Activated gamma-delta T cell treated with anti-CD3 and anti-CD28 coated beads, Interleukin-2, amount 50 U/mL, for 16 hours (primary cell): ENCODE data around the gene DRD4.

Experiments used
- DNase-seq: peaks from one replicate; pipeline ENCODE4 v3.0.0-alpha.2; 2020; ENCODE audit warnings: low read depth

The DRD4 gene

DNA sequence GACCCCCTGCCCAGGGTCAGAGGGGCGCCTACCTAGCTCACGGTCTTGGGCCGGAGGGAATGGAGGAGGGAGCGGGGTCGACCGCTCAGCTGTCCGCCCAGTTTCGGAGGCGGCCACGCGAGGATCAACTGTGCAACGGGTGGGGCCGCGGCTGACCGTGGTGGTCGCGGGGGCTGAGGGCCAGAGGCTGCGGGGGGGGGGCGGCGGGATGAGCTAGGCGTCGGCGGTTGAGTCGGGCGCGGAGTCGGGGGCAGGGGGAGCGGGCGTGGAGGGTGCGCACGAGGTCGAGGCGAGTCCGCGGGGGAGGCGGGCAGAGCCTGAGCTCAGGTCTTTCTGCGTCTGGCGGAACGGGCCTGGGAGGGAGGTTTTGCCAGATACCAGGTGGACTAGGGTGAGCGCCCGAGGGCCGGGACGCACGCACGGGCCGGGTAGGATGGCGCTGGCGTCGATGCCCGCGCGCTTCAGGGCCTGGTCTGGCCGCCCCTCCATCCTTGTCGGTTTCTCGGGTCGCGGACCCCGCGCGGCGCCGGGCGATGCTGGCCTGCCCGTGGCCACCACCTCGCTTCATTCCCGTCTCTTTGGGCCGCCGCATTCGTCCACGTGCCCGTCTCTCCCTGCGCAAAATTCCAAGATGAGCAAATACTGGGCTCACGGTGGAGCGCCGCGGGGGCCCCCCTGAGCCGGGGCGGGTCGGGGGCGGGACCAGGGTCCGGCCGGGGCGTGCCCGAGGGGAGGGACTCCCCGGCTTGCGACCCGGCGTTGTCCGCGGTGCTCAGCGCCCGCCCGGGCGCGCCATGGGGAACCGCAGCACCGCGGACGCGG, at the start of gene DRD4:
DRD4 (plus strand) TSS at position 759 of the 822 bp plus-strand sequence; CDS start at position 795, 36 bp downstream.
- no peak for DNase-seq

DNA sequence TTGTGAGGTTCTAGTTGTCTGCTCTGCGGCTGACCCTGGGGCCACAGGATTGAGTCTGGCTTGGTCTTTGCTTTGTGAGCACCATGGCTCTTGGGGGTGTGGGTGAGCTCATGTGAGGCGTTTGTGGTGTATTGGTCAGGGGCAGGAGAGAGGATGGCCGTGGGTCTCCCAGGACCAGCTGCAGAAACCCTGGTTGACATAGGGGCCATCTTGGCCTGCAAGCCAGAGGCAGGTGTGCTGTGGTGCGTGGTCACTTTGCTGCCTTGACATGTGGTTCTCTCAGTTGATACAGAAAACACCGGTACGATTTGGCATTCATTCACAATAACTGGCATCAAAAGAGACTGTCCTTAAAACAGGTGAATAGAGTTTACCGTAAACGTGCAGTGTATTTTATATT, 49.5 kb upstream of the DRD4 start:
- no peak for DNase-seq

DNA sequence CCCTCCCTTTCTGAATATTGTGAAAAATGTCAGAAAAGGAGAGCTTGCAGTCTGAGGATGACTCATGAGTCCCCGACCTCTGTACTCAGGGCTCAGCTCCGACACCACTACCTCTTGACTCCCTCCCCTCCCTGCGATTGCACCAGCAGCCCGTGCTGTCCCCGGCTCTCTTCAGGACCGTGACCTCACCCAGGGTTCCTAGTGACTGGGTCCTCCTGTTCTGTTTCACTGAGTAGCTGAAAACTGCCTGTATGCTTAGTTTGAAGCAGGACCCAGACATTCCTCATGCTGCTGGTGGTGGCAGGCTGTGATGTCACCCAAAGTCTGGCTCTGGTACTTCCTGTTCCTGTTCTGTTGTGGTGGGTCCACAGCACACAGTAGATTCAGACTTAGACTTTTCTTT, 49.1 kb upstream of the DRD4 start:
- peak; percentile 42 for DNase-seq

DNA sequence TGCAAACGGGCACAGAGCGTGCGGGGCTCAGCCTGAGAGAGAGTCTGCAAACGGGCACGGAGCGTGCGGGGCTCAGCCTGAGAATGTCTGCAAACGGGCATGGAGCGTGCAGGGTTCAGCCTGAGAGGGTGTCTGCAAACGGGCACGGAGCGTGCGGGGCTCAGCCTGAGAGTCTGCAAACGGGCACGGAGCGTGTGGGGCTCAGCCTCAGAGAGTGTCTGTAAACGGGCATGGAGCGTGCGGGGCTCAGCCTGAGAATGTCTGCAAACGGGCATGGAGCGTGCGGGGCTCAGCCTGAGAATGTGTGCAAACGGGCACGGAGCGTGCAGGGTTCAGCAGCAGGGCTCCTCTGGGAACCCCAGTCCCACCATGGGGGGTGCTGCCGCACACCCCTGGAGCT, 47.3 kb upstream of the DRD4 start:
- no peak for DNase-seq

DNA sequence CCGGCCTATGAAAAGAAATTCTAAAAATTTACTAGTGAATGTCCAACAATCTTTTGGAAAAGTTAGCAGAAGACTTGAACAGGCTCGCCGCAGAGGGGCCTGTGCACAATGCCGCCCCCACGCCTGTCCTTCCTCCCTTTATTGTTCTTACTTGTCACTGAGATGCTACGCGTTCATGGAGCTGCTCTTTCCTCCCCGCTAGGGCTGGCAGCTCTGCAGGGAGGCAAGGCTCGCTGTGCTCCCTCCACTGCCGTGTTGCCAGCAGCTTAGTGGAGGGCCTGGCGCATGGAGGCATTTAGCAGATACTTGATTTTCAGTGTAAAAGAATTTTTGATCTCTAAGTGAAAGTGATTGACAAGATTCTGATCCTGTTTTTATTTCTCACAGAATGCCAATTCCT, 46.1 kb upstream of the DRD4 start:
- no peak for DNase-seq

DNA sequence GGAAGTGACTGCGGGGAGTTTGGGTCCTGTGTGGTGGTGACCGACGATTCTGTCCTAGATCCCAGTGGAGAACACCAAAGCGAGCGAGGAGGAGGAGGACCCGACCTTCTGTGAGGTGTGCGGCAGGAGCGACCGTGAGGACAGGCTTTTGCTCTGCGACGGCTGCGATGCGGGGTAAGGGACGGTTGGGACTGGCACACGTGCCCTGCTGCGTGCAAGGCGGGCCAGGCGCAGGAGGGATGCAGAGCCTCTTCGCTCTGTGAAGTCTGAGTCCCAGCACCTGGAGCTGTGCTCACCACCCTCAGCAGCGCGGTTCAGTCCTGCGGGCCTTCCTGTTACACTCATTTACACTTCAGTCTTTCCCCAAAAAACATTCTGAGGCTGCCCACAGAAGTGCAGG, 44.6 kb upstream of the DRD4 start:
- DNase-seq: no peak

DNA sequence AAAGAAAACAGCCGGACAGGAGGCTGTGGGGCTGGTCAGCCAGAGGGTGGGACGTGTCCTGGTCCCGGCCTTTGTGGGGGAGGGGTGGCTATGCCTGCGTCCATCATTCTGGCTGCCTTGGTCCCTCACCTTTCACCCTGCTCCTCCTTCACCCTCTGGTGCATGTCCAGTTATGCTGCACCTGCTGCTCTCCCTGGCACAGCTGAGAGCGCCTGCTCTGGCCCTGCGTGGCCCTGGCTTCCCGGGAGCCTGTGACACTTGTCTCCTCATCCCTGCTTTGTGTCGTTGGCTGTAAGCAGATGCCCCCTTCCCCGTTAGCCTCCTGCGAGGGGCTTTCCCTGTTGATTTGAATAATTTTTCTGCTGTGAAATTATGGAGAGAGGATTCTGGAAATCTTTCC, 44.2 kb upstream of the DRD4 start:
- no peak for DNase-seq

DNA sequence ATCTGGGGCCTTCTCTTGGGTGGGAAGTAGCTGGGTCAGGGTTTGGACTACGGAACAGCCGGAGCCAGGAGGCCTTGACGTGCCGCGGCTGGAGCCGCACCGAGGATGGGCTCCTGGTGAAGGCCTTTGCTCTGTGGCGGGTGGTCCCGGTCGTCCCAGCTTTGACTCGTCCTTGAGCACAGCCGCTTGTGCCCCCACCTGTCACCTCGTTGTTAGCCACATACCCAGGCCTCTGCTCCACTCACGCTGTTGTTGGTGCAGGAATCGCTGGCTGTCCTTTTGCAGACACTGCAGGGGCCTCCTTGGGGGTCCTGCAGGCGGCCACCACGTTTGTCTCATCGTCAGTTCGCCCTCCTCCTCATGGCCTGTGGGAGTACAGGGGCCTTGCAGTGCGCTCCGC, 43.7 kb upstream of the DRD4 start:
- DNase-seq: no peak

DNA sequence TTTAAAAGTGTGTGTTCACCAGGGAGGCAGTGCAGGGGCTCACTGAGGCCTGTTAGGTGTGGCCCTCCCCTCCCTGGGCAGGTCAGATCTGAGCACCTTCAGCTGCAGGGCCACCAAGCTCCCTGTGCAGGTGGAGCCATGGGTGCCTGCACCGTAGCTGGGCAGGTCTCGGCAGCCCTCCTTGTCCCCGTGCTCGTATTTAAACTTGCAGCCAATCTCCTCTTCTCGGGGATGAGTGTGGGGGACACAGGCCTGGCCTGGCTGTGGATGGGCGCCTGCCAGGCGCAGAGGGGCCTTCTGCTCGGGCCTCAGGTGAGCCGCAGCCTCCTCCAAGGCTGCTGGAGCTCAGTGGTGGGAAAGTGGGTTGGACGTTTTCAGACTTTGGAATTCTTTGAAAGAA, 41.7 kb upstream of the DRD4 start:
- no peak for DNase-seq

DNA sequence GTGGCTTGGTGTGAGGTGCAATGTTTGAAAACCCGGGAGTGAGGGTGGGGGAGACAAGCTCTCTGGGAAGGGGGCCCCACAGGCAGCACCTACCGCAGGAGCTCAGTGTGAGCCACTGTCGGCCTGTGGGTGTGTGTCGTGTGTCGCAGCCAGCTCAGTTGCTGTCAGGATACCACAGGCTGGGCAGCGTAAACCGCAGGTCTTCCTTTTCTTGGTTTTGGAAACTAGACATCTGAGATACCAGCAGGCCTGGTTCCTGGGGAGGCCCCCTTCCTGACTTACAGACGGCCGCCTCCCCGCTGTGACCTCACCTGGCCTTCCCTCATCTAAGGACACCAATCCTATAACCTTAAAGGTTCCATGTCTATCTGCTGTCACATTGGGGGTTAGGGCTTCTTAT, 40.7 kb upstream of the DRD4 start:
- DNase-seq: no peak

DNA sequence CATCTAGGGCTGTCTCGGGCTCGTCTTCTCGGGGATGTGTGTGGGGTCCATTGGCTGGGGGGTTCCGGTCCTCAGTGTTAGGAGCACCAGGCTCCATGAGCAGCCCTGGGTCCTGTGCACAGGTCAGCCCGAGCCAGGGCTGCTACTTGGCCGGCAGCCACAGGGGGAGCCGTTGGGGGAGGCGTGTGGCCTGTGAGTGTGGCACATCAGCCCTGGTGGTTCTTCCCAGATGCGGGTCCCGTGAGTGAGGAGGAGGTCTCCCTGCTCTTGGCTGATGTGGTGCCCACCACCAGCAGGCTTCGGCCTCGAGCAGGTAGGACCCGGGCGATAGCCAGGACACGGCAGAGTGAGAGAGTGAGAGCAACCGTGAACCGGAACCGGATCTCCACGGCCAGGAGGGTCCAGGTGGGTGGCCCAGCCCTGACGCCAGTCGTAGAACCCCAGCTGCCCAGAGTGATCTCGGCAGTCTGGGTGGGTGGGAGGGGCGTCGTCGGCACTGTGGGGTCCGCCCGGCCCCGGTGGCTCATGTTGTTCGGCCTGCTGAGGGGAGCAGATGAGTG, 39.8 kb upstream of the DRD4 start:
- no peak for DNase-seq

DNA sequence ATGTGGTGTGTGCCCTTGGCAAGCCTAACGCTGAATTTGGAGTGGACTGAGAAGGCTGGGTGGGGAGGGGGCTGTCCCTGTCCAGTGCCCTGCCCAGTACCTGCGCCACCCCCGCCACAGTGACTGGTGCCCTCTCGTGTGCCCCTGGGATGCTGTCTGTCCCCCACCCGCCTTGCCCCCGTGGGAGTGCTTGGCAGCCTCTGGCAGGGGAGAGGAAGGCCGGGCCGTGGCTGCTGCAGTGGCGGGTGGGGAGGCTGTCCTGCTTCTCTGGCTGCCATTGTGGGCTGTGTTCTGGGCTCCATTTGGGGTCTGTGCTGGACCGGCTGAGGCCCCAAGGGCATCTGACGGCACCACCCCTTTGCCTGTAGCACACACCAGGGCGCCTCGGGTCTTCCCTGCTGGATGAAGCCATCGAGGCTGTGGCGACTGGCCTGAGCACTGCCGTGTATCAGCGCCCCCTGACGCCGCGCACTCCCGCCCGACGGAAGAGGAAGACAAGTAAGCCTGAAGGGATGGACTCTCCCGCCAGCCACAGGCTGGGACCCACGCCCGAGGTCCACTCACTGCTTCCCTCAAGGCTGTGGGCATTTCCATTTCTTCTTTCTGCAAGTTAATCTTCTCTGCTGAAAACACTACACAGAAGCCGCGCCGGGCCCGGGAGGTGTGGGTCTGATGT, 38.9 kb upstream of the DRD4 start:
- DNase-seq: no peak

DNA sequence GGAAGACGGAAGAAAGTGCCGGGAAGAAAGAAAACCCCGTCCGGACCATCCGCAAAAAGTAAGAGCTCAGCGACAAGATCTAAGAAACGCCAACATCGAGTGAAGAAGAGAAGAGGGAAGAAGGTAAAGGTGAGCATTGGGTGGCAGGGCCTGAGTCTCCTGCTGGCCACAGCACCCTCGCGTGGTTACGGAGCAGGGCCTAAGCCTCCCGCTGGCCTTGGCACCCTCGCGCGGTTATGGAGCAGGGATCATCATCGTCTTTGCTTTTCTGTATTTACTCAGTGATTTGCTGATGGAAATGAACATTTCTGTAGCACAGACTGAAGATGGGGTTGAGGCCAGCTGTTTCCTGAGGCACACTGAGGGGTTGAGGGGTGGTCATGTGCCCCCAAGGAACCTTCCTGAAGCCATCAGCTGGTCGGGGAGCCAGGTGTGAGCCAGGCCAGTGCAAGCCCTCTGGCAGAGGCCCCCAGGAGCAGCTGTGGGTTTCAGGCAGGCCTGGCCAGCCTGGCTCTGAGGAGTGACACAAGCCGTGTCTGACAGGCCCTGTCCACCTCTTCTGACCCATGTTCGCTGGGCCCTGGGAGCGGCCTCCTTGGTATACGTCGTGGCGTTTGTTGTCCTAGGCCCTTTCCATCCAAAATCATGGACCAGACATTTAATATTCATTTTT, 35.4 kb upstream of the DRD4 start:
- DNase-seq: no peak

DNA sequence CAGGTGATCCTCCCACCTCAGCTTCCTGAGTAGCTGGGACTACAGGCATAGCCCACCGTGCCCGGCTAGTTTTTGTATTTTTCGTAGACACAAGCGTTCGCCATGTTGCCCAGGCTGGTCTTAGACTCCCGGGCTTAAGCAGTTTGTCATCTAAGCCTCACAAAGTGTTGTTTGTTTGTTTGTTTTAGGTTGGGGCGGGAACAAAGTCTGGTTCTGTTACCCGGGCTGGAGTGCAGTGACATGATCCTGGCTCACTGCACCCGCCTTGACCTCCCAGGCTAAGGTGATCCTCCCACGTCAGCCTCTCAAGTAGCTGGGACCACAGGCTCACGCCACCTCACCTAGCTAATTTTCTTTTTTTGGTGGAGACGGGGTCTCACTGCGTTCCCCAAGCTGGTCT, 33.9 kb upstream of the DRD4 start:
- DNase-seq: no peak

DNA sequence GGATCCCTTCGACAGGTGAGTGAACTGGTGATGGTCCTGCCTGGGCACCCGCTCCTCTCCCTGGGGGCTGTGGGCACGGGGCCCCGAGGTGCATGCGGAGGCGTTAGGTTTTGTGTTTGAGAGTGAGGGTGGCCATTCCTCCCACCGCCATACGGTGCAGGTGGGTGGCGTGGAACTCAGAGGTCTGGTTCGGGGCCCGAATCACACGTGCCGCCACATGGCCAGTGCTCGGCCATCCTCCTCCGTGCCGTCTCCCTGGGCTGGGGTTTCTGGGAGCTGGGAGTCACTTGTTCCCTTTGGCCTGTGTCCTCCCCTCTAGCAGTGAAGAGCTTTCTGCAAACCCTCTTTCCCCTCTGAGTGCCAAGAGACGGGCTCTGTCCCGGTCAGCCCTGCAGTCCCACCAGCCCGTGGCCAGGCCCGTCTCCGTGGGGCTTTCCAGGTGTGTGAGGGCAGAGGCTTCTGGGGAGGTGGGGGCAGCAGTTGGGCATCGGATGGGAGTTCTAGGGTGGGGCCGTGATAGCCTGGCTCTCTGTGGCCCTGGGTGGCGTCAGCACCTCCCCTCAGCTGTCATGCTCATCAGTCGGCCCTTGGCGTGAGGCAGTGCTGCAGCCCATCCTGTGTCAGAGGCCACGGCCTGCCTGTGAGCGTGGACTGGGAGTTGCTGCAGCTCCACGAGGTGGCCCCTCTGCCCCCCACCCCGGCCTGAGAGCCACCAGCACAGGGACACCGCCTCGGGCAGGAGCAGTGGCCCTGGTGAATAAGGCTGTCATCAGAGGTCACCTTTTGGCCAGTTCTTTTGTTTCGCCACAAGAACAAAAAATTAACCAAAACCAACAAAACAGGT, 31.6 kb upstream of the DRD4 start:
- no peak for DNase-seq

DNA sequence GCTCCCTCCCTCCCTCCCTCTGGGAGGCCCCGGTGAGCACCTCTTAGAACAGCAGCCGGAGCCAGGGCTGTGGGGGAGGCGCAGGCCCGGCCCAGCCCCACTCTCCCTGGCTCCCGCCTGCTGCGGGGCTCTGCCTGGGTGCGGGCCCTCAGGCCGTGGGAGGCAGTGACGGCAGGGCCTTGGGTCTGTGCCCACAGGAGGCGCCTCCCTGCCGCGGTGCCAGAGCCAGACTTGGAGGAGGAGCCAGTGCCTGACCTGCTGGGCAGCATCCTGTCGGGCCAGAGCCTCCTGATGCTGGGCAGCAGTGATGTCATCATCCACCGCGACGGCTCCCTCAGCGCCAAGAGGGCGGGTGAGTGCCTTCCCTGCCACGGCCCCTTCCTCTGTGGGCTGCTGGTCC, 30.8 kb upstream of the DRD4 start:
- DNase-seq: no peak

DNA sequence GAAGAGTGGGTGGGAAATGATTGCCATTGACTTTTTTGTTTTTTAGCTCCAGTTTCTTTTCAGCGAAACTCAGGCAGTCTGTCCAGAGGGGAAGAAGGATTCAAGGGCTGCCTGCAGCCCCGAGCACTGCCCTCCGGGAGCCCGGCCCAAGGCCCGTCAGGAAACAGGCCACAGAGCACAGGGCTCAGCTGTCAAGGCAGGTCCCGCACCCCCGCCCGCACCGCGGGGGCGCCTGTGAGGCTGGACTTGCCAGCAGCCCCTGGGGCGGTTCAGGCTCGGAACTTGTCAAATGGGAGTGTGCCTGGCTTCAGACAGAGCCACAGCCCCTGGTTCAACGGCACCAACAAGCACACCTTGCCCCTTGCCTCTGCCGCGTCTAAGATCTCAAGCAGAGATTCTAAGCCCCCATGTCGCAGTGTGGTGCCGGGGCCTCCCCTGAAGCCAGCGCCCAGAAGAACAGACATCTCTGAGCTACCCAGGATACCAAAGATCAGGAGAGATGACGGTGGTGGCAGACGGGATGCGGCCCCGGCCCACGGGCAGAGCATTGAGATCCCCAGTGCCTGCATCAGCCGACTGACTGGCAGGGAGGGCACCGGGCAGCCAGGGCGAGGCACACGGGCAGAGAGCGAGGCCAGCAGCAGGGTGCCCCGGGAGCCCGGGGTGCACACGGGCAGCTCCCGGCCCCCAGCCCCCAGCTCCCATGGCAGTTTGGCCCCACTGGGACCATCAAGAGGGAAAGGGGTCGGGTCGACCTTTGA, 29.9 kb upstream of the DRD4 start:
- DNase-seq: no peak

DNA sequence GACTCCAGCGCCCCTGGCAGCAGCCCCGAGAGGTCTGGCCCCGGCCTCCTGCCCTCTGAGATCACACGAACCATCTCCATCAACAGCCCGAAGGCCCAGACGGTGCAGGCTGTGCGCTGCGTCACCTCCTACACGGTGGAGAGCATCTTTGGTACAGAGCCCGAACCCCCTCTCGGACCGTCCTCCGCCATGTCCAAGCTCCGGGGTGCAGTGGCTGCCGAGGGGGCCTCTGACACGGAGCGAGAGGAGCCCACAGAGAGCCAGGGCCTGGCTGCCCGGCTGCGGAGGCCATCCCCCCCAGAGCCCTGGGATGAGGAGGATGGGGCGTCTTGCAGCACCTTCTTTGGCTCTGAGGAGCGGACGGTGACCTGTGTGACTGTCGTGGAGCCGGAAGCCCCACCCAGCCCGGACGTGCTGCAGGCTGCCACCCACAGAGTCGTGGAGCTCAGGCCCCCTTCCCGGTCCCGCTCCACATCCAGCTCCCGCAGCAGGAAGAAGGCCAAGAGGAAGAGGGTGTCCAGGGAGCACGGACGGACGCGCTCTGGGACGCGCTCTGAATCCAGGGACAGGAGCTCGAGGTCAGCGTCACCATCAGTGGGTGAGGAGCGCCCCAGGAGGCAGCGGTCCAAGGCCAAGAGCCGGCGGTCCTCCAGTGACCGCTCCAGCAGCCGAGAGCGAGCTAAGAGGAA, 29.0 kb upstream of the DRD4 start:
- DNase-seq: no peak

DNA sequence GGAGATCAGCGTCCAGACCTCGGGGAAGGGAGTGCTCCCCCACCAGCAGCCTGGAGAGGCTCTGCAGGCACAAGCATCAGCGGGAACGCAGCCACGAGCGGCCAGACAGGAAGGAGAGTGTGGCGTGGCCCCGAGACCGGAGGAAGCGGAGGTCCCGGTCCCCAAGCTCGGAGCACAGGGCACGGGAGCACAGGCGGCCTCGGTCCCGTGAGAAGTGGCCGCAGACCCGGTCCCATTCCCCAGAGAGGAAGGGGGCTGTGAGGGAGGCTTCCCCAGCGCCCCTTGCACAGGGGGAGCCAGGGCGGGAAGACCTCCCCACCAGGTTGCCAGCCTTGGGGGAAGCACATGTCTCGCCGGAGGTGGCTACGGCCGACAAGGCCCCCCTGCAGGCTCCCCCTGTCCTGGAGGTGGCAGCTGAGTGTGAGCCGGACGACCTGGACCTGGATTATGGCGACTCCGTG, 28.2 kb upstream of the DRD4 start:
- DNase-seq: no peak

DNA sequence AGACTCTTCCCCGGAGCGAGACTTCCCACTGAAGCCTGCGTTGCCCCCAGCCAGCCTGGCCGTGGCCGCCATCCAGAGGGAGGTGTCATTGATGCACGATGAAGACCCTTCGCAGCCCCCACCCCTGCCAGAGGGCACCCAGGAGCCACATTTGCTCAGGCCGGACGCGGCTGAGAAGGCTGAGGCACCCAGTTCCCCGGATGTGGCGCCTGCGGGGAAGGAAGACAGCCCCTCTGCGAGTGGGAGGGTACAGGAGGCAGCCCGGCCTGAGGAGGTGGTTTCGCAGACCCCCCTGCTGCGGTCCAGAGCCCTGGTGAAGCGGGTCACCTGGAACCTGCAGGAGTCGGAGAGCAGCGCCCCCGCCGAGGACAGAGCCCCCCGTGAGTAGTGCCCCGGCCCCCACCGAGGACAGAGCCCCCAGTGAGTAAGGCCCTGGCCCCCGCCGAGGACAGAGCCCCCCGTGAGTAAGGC, 27.7 kb upstream of the DRD4 start:
- no peak for DNase-seq
